PC-9 (cell line): ENCODE results near the gene ZNF763.

ENCODE experiments used
- EZH2 ChIP-seq: fragments of 200-600 bp; sonication (generic); IDR thresholded peaks from 2 replicates; pipeline ENCODE4 v1.8.0; 2017; ENCODE audit warnings: antibody characterized with exemption, low read depth
- TF ChIP-seq, protein P1 (sequence below): fragments of 200-600 bp; sonication (generic); conservative IDR thresholded peaks from 2 replicates; pipeline ENCODE4 v1.6.1; 2017; ENCODE audit warnings: mixed run types, antibody characterized with exemption, mild to moderate bottlenecking, moderate library complexity

DNA sequence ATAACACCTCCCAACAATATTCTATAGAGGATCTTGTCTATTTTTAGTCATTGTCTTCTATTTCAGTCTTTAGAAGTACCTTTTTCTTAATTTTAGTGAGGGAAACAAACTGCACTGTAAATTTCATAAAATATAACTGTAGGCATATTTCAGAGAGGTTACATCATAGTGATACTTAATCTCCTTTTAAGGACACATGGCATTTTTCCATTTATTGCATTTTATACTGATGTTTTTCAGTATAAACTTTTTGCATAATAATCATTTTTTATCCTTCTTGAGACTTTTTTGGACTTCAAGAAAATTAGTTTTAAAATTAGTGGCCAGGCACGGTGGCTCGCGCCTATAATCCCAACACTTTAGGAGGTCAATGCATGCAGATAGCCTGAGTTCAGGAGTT is 33.3 kb upstream of the ZNF763 start:
- TF ChIP-seq, protein P1, sequence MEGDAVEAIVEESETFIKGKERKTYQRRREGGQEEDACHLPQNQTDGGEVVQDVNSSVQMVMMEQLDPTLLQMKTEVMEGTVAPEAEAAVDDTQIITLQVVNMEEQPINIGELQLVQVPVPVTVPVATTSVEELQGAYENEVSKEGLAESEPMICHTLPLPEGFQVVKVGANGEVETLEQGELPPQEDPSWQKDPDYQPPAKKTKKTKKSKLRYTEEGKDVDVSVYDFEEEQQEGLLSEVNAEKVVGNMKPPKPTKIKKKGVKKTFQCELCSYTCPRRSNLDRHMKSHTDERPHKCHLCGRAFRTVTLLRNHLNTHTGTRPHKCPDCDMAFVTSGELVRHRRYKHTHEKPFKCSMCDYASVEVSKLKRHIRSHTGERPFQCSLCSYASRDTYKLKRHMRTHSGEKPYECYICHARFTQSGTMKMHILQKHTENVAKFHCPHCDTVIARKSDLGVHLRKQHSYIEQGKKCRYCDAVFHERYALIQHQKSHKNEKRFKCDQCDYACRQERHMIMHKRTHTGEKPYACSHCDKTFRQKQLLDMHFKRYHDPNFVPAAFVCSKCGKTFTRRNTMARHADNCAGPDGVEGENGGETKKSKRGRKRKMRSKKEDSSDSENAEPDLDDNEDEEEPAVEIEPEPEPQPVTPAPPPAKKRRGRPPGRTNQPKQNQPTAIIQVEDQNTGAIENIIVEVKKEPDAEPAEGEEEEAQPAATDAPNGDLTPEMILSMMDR, result no peak
- TF ChIP-seq EZH2, result no peak
